HG03025 (cell line): Measurements from ENCODE around the gene LBP.
"Not testable (repeated sequence)": the region's sequence is repeated elsewhere in the genome, so short reads cannot be mapped to it uniquely, and the experiment has no call there.

Experiments
- ATAC-seq: cut with Tn5 transposase; IDR thresholded peaks from one replicate; pipeline ENCODE4 v1.9.1; 2021; ENCODE audit warnings: mild to moderate bottlenecking, moderate library complexity; ENCODE audit not compliant: unreplicated experiment, low FRiP score

LBP gene, protein sequence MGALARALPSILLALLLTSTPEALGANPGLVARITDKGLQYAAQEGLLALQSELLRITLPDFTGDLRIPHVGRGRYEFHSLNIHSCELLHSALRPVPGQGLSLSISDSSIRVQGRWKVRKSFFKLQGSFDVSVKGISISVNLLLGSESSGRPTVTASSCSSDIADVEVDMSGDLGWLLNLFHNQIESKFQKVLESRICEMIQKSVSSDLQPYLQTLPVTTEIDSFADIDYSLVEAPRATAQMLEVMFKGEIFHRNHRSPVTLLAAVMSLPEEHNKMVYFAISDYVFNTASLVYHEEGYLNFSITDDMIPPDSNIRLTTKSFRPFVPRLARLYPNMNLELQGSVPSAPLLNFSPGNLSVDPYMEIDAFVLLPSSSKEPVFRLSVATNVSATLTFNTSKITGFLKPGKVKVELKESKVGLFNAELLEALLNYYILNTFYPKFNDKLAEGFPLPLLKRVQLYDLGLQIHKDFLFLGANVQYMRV

DNA sequence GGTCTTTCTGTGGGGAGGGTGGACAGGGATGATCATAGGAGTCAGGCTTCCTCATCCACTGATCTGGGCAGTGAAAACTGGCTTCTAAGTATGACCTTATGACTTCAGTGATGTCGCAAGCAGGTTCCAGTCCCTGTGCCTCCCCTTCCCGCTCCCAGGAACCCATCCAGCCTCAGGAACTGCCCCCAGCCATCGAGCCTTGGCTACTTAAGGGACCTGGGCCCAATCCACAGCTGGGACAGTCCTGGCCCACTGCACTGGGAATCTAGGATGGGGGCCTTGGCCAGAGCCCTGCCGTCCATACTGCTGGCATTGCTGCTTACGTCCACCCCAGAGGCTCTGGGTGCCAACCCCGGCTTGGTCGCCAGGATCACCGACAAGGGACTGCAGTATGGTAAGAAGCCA lies at the start of gene LBP:
TSS of gene LBP (plus strand) at position 236 of the 405 bp plus-strand sequence. CDS start at position 271, 35 bp downstream.
- ATAC-seq, result no peak

DNA sequence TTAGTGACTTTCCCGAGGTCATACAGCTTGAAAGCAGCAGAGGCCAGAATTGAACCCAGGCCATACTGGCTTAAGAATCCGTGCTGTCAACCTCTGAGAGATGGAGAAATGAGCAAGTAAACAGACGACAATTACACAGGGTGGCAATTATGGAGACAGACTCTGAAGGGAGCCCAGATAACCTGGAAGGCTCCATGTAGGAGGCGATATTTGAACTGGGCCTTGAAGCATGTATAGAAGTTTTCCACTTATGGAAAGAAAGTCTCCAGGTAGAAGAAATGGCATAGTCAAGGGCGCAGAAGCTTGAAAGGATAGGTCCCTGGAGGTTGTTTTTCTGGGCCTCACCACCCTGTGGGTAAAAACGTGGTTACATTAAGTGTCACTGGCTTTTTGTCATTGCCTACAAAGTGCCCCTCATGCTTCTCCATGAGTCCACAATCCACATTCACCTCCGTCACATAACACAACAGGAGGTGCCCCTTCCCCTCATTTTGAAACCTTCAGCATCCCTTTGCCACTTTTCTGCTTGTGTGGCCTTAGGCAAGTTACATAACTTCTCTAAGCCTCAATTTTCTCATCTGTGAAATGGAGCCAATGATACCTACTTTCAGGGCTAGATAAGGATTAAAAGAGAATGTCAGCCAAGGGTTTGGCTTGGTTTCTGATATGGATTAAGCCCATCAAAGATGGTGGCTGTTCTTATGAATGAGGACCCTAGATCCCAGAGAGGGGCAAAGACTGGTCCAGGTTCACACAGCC lies 48.2 kb upstream of the LBP start:
- no peak for ATAC-seq

DNA sequence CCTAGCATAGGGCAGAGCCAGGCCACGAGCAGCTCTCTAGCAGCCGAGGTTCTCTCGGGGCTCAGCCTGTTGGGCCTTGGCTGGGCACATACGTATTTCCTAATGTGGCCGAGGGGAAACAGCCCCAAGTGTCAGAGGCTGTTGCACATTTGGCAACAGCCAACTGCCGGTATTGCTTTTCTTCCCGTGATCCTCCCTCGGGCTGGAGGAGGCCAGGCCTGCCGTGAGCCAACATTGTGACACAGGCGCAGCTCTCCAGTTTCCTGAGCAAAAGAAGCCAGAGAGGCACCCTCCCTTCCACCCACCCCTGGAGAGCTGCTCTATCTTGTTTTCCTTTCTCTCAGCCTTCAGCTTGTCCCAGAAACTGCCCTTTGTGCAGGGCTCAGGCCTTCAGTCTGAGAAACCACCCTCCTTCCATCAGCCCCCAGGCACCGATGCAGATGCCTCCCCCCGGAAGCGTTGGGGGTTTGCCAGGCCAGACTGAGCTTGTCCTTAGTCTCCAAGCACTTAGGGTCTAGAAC lies 47.5 kb upstream of the LBP start:
- no peak for ATAC-seq

DNA sequence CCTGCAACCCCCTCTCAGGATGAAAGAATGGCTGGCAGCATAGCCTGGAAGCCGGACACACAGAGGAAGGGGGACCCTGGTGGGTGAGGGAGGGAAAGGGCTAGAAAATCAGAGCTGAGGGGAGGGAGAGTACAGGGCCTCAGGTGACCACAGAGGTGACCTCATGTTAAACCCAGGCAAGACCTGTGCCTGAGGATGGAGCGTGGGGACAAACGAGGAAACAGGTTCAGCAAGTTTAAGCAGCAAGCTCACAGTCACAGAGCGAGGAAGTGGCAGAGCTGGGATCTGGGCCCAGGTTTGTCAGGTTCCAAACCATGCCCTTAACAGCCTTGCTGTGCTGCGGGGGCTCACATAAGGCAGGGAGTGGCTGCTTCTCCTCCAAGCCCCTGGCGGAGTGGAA lies 46.3 kb upstream of the LBP start:
- no peak for ATAC-seq

DNA sequence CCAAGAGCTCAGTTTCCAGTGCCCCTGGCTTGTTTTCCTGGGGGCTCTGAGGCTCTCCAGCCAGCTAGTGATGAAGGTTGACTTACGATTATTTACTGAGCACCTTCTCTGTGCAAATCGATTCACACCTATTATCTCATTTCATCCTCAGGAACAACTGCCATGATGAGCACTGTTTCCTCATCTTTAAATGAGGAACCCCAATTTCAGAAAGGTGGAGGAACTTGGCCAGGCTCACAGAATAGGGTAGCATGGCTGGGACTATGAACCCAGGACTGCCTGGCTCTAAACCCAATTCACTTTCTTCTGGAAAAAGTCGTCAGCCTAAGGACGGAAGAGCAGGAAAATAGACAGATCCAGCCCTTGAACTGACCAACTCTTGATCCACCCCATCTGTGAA lies 45.8 kb upstream of the LBP start:
- ATAC-seq, result no peak

DNA sequence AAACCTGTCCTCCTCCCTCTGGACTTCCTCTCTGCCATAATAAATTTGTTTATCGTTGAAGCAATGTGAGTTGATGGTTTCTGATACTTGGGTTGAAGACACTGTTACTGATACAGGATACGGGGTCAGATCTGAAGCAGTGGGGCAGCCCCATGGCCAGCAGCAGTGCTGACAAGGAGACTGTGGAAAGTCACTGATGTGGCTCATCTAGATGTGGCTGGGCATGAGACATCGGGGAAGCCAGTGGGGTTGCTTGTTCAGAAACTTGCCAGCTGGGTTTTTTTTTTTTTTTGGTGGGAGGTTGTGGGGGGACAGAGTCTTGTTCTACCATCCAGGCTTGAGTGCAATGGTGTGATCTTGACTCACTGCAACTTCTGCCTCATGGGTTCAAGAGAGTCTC lies 45.0 kb upstream of the LBP start:
- ATAC-seq, result no peak

DNA sequence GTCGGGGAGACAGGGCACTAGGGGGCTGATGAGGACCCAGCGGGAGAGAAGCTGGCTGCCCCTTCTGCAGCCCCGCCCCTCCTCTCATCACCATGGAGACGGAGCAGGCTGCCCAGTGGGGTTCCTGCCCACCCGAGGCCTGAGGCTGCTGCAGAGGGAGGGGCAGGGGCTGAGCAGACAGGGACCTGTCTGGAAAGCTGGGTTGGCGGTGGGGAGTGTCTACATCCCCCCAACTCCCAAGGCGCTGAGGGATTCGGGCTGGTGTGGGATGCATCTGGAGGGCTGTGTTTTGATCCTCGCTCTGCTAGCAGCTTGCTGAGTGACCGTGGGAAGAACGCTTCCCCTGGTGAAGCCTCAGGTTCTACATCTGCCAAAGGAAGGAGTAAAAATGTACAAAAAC lies 43.5 kb upstream of the LBP start:
- no peak for ATAC-seq

DNA sequence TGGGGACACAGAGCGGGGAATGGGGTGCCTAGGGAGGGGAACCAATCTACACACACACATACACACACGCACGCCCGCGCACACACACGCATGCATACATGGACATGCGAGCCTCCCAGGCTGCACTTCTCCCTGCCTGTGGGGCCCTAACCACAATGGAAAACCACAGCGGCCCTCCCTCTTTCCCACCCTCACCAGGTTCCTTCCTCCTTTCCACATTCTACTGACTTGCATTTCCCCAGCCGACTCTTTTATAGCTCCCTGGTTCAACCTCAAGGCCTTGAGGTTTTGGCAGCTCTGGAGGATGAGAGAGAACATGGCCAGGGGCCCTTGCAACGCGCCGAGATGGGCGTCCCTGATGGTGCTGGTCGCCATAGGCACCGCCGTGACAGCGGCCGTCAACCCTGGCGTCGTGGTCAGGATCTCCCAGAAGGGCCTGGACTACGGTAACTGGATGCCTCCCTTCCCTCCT lies 42.3 kb upstream of the LBP start, which contains the start of gene BPI:
TSS of gene BPI (plus strand) at position 249 of the 472 bp plus-strand sequence. CDS start at position 317, 68 bp downstream.
- no peak for ATAC-seq

DNA sequence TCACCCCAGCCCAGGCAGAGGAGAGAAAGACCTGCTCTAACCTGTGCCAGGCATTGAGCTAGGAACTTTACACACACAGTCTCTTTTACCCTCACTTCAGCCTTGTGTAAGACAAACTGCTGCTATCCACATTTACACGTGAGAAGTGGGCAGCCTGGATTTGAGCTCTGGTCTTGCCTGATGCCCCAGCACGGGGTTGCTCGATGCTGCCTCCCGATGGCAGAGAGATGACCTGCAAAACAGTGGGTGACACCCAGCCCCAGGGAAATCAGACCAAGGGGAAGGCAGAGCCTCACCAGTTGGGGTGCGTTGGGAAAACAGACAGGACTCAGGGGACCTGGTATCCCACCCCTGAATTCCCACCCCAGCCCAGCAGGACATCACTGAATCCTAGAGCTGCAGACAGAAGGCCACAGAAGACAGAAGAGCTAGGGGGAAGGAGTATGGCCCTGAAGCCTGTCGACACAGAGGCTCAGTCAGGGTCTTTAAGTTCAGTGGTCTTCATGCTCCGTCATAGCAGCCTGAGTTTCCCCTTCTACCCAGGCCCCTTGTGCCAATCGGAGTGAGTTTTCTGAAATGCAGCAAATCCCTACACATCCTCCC lies 41.3 kb upstream of the LBP start:
- ATAC-seq, result no peak

DNA sequence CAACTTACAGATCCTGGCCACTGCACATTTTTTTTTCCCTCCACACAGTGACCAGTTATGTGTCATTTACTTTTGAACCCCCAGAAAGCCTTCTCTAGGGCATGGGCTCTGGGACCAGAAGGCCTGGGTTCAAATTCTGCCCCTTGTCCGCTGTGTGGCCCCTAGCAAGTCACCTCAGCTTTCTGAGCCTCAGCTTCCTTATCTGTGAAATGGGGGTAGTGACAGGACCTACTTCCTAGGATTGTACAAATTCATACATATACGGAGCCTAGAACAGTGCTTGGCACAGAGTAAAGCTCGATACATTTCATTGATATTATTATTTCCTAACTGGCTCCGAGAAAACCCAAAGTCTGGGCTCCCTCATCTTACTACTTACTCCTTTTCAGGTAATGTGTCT lies 40.7 kb upstream of the LBP start:
- ATAC-seq, result no peak

DNA sequence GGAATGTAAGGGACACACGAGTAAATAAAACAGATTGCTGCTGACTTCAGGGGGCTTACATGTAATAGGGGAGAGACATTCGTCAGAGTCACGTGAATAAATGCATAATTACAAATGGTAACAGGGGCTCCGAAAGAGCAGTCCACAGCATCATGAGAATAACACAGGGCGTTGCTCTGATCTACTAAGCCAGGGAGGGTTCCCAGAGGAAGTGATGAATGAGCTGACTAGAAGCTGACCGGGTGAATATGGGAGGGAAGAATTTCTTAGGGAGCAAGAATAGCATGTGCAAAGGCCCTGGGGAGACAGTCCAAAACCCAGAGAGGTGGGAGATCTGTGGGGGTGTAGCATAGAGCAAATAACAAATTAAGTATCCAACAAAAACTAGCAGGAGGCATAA lies 39.9 kb upstream of the LBP start:
- ATAC-seq, result no peak

DNA sequence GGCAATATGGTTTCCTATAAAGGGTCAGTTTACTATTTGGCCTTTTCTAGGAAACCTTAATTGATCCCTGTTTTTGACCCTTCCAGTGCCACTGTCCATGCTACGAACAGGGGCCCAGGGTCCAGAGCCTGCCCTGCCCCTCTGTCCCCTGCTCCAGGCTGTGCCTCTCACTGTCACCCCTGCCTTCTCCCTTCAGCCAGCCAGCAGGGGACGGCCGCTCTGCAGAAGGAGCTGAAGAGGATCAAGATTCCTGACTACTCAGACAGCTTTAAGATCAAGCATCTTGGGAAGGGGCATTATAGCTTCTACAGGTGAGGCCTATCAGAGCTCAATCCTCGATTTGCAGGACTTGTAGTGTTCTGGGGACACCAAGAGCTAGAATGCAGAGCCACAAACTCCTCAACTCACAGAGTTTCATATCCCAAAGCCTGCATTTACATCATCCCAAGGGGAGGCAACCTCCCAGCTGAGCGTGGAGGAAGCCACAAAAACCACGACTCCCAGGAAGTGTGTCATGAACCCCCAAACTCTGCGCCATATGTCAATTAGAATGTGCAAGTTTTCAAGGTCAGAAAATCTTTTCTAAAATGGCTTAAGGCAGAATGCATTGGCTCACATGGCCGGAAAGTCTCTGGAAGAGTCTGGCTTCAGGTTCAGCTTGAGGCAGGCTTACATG lies 38.8 kb upstream of the LBP start:
- ATAC-seq, result no peak

DNA sequence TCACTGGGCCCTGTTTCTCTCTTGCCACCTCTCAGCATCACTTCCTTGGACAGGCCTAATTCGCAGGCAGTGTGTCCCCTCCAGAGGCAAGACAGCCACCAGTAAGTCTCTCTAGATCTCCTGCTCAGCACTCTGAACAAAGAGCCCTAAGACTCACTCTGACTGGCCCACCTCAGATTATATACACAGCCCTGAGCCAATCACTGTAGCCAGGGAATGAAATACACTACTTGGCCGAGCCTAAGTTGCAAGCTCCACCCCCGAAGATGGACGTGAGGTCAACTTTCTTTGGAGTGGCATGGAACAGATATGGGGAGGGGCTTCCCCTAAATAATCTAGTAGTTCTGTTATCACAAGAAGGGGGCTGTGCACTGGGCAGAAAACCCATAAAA lies 38.2 kb upstream of the LBP start:
- ATAC-seq, result no peak

DNA sequence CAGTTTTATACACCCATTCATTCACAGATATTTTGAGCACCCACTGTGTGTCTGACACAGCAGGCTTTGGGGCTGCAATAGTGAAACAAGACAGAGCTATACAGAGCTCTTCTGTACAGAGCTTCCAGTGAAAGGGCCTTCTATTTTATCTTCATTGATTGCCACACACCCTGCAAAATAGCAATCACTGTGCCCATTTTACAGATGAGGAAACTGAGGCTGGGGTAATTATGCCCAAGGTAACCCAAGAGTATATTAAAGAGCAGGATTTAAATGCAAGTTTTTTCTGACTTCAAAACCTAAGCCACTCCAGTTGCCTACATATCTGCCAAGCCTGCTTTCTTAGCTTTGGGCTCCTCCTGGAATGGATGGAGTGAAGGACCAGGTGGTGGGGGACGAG lies 37.8 kb upstream of the LBP start:
- ATAC-seq, result no peak

DNA sequence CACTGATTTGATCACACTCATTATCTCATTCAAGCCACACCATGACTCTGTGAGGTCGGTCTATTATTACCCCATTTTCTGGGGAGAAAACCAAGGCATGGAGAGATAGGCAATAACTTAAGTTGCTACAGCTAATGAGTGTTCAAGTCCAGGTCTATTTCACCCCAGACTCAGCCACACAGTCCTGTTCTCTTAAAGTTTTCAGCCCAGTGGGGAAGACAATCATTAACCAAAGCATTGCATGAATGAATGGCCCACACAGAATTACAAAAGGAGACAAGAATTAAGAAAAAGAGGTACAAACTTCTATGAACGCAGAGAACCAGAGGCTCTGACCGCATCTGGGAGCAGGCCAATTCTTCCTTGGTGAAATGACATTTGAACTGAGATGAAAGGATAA lies 35.2 kb upstream of the LBP start:
- no peak for ATAC-seq

DNA sequence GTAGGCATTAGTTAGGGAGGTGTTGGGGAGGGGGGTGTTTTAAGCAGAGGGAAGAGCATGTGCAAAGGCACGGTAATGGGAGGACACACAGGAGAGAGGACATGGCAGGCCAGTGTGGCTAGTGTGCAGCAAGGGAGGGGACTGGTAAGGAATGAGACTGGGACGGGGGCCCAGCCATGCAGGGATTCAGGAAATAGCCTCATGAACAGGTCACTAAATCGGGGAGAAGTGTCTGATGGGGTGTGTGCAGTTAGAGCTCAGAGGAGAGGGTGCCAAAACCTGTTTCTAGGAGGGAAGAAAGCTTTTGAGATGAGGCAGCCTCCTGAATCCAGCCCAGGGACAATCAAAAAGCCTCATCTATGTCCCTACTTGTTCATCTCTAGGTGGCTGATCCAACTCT lies 34.8 kb upstream of the LBP start:
- ATAC-seq, result no peak

DNA sequence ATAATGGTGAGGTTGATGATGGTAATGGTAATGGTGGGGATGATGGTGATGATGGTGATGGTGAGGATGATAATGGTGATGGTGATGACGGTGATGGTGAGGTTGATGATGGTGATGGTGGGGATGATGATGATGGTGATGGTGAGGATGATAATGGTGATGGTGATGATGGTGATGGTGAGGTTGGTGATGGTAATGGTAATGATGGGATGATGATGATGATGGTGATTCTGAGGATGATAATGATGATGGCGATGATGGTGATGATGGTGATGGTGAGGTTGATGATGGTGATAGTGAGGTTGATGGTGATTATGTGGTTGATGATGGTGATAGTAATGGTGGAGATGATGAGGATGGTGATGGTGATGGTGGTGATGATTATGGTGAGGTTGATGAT lies 32.6 kb upstream of the LBP start:
- no peak for ATAC-seq

DNA sequence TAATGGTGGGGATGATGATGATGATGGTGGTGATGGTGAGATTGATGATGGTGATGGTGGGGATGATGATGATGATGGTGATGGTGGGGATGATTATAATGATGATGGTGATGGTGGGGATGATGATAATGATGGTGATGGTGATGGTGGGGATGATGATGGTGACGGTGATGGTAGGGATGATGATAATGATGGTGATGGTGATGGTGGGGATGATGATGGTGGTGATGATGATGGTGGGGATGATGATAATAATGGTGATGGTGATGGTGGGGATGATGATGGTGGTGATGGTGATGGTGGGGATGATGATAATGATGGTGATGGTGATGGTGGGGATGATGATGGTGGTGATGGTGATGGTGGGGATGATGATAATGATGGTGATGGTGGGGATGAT lies 31.9 kb upstream of the LBP start:
- not testable (repeated sequence) for ATAC-seq

DNA sequence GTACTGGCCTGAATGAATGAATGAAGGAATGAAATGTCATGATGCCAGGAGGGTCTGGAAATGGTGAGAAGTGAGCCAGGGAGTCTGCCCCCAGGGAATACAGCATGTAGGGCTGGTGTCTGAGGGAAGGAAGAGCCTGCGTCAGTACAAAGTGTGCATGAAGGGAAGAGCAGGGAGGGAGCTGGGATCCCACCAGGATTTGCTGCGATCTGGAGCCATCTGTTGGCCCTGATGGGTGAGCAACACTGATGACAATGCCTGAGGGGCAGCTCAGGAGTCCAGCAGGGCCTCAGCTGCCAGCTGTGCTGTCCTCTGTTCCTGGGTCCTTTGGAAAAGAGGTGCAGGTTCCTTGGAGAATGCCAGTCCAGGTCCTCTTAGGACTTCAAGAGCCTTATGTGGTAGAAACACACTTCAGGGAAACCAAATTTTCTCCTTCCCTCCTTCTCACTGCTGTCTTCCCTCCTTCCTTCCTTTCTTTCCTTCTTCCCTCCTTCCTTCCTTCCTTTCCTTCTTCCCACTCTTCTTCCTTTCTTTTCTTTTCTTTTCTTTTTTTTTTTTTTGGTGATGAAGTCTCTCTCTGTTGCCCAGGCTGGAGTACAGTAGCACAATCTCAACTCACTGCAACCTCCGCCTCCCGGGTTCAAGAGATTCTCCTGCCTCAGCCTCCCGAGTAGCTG lies 30.9 kb upstream of the LBP start:
- ATAC-seq, result no peak

DNA sequence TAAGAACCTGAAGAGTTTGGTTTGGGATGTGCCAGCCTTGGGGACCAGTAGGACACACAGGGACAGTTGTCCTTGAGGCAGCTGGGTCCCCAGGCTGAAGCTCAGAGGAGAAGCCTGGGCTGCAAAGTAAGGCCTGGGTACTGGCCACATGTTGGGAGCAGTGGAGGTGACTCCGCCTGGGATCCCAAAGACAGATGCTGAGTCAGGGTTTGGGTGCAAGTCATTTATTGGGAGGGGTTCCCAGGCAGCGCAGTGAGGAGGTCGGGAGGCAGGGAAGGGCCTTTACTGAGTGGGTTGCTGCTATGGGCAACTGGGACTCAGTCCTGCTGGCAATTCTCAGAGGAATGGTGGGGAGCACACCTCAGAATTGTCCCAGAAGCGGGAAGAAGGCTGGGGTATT lies 29.9 kb upstream of the LBP start:
- no peak for ATAC-seq
